ENCODE results near the gene EIF3B. TPM values are rescaled to one million over a fixed set of nuclear protein-coding genes. Genes with fewer than 3 reads are reported as not detected.
A peak's percentile ranks its signal among the peaks of the same experiment; 100 is the strongest.

EIF3B gene
- total and polyA plus RNA-seq, 9 of the 15 experiments (the other 6 are each of a cell fraction or from before 2014, with no cell fraction given): 25.9 to 494 (median 357) TPM

GRCh38 chr7:2380461-2380860 lies 25.8 kb downstream of the EIF3B start:
- Histone ChIP-seq H3K4me2 (ENCODE audit: insufficient read depth, low read length) (no peak overlapping the region), H3K27ac (ENCODE audit: extremely low read depth, low read depth, low read length) (no peak overlapping the region), H3K36me3 (ENCODE audit: control insufficient read depth, insufficient read depth, low read length) (peaks cover 73% of the 10 kb centered on the region), H2AFZ (ENCODE audit: low read depth, low read length) (no peak overlapping the region), H3K4me1 (replicated peaks in 1 of 2; ENCODE audit: control insufficient read depth in 2 of 2, insufficient read depth in 2 of 2, low read length in 2 of 2) (peaks cover 0 to 30% of the 10 kb centered on the region in 2 experiments; a peak in 2 of 5 replicates), H3K4me3 (no peak overlapping the region), H3K79me2 (ENCODE audit: control insufficient read depth, insufficient read depth, low read length) (peaks cover 17% of the 10 kb centered on the region; the same call in 2 of the 3 replicates), H3K27me3 (ENCODE audit: control insufficient read depth in 2 of 2, insufficient read depth in 2 of 2, low read length in 2 of 2) (no peaks in the 10 kb centered on the region), H3K9me3 (replicated peaks; ENCODE audit: control insufficient read depth, insufficient read depth, low read depth, low read length) (no peaks in the 10 kb centered on the region), H3K9me1 (ENCODE audit: control insufficient read depth, insufficient read depth, low read length) (no peaks in the 10 kb centered on the region), H3K9ac (ENCODE audit: insufficient read depth in 1 of 2, low read depth in 2 of 2, low read length in 2 of 2) (no peak overlapping the region), H4K20me1 (replicated peaks; ENCODE audit: control insufficient read depth, insufficient read depth, low read length) (peaks cover 19% of the 10 kb centered on the region)
- BruUV-seq (replicated peaks): no TSS peak
- in situ Hi-C loops (cut with MboI): no loop called here
- intact Hi-C loops (cut with micrococcal nuclease): no loop called here
- 96% methylated on average over 21 of the region's 23 CpGs for WGBS (ENCODE audit: insufficient coverage, low coverage, missing lambda C conversion rate)
- TF ChIP-seq, protein P1, sequence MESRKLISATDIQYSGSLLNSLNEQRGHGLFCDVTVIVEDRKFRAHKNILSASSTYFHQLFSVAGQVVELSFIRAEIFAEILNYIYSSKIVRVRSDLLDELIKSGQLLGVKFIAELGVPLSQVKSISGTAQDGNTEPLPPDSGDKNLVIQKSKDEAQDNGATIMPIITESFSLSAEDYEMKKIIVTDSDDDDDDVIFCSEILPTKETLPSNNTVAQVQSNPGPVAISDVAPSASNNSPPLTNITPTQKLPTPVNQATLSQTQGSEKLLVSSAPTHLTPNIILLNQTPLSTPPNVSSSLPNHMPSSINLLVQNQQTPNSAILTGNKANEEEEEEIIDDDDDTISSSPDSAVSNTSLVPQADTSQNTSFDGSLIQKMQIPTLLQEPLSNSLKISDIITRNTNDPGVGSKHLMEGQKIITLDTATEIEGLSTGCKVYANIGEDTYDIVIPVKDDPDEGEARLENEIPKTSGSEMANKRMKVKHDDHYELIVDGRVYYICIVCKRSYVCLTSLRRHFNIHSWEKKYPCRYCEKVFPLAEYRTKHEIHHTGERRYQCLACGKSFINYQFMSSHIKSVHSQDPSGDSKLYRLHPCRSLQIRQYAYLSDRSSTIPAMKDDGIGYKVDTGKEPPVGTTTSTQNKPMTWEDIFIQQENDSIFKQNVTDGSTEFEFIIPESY (CRISPR knock-in tag; IDR thresholded peaks at IDR 0.05): peak; percentile 51; the same call in 1 of the 2 replicates
- TF ChIP-seq ZNF699 (CRISPR knock-in tag; IDR thresholded peaks at IDR 0.05; ENCODE audit: insufficient replicate concordance): no peak
- ChIA-PET POLR2A (interaction anchor here (1.1 to 2.1 kb wide), 2 partner anchors 11 to 19 kb away, joined by 5 read pairs; no protein-coding TSS in a partner anchor), CTCF (ENCODE audit: low intra/inter-chr PET ratio) (no interaction called here)
- FAIRE-seq (no peak), DNase-seq (ENCODE audit: extremely low read depth in 1 of 4, low spot score in 3 of 4) (no peak), ATAC-seq (no peak)

GRCh38 chr7:2381227-2381626 lies 26.6 kb downstream of the EIF3B start:
- Histone ChIP-seq H3K27me3 (ENCODE audit: control insufficient read depth in 2 of 2, insufficient read depth in 2 of 2, low read length in 2 of 2) (no peaks in the 10 kb centered on the region), H3K36me3 (ENCODE audit: control insufficient read depth, insufficient read depth, low read length) (peaks cover 66% of the 10 kb centered on the region), H4K20me1 (replicated peaks; ENCODE audit: control insufficient read depth, insufficient read depth, low read length) (peaks cover 19% of the 10 kb centered on the region), H3K9ac (ENCODE audit: insufficient read depth in 1 of 2, low read depth in 2 of 2, low read length in 2 of 2) (no peak overlapping the region), H3K4me1 (replicated peaks in 1 of 2; ENCODE audit: control insufficient read depth in 2 of 2, insufficient read depth in 2 of 2, low read length in 2 of 2) (peaks cover 0 to 30% of the 10 kb centered on the region in 2 experiments; a peak in 2 of 5 replicates), H3K9me1 (ENCODE audit: control insufficient read depth, insufficient read depth, low read length) (no peaks in the 10 kb centered on the region), H3K4me3 (no peak overlapping the region), H3K27ac (ENCODE audit: extremely low read depth, low read depth, low read length) (no peak overlapping the region), H3K9me3 (replicated peaks; ENCODE audit: control insufficient read depth, insufficient read depth, low read depth, low read length) (no peaks in the 10 kb centered on the region), H2AFZ (ENCODE audit: low read depth, low read length) (no peak overlapping the region), H3K79me2 (ENCODE audit: control insufficient read depth, insufficient read depth, low read length) (peaks cover 10% of the 10 kb centered on the region; the same call in 2 of the 3 replicates), H3K4me2 (ENCODE audit: insufficient read depth, low read length) (no peak overlapping the region)
- peak; percentile 19 for FAIRE-seq
- no TSS peak for BruUV-seq (replicated peaks)
- in situ Hi-C loops (cut with MboI) (no loop called here), intact Hi-C loops (cut with micrococcal nuclease) (no loop called here)
- no peak for DNase-seq (ENCODE audit: extremely low read depth in 1 of 4, low spot score in 3 of 4)
- WGBS (ENCODE audit: insufficient coverage, low coverage, missing lambda C conversion rate): 74% methylated on average over 5 of the region's 5 CpGs
- CTCF ChIA-PET (ENCODE audit: low intra/inter-chr PET ratio): no interaction called here
- ATAC-seq: no peak
- POLR2A ChIA-PET: interaction anchor here (2.1 kb wide), 1 partner anchor 19 kb away, joined by 5 read pairs; no protein-coding TSS in a partner anchor
- no peak for TF ChIP-seq MTA2 (IDR thresholded peaks at IDR 0.05; ENCODE audit: low read depth)
- TF ChIP-seq POLR2A (conservative IDR thresholded peaks at IDR 0.05): peak; percentile 54
- no peak for TF ChIP-seq KDM1A (IDR thresholded peaks at IDR 0.05)
- no peak for TF ChIP-seq ILF3 (IDR thresholded peaks at IDR 0.05; ENCODE audit: borderline replicate concordance)
- no peak for TF ChIP-seq PHB2 (IDR thresholded peaks at IDR 0.05; ENCODE audit: low read depth)
- TF ChIP-seq POLR2AphosphoS2 (IDR thresholded peaks at IDR 0.05; ENCODE audit: low read length): peak; percentile 60; the same call in 1 of the 2 replicates
- no peak for TF ChIP-seq CGGBP1 (CRISPR knock-in tag; IDR thresholded peaks at IDR 0.05)
- no peak for TF ChIP-seq HMBOX1 (IDR thresholded peaks at IDR 0.05)
- TF ChIP-seq SUPT5H (IDR thresholded peaks at IDR 0.05): peak; percentile 36; the same call in 1 of the 2 replicates

All from K562 (cell line).